Measurements from ENCODE around the gene LARP1B.
"Not testable (repeated sequence)": the region's sequence is repeated elsewhere in the genome, so short reads cannot be mapped to it uniquely, and the experiment has no call there.

The LARP1B gene
- total RNA-seq, result 23.6 to 32.3 (median 24.9) reads per million in 3 donors

DNA sequence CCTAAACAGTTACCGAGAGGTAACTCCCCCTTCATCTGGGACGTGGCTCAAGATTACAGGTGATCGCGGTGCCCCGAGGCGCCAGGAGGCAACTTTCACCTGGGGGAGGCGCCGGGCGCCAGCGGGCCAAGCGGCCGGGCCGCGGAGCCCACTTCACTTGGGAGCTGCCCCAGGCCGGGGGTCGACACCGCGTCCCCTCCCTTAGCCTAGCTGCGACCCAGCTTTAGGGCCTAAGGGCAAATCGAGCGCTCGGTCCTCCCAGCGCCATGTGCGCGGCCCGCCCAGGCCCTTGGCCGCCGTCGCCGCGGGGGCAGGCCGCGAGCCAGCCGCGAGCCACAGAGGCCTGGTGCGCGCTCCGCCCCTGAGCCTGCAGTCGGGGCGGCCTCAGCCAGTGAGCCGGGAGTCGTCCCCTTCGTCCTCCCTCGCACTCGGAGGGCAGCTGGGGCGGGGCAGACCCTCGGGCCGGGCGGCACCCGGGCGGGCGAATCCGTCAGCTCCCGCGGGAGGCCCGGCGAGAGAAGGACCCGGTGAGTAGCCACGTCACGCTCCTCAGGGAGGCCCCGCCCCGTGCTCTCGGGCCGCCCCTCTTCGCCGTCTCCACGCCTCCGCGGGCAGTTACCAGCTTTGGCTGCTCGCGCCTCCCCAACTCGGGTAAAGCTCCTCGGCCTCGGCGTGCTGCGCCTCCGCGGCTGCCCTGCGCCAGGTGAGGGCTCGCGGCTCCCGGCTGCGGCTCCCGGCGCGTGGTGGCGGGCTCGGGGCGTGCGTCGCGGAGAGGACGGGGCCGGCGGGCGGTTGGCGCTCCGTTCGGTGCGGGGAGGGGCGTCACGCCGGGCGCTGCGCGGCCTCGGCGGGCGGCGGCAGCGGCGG, at the start of gene LARP1B:
LARP1B (plus strand) TSS at position 614 of the 867 bp plus-strand sequence. CDS start 13,640 bp downstream, outside the sequence.
- H3K36me3 ChIP-seq (ENCODE audit: control insufficient read depth, insufficient read depth, low read length), result no peaks in the 10 kb centered on the region
- peak within 1 kb of the TSS; percentile 76 for H3K4me3 ChIP-seq (ENCODE audit: insufficient read depth, low read depth, low read length, poor library complexity, severe bottlenecking)
- peak; percentile 83 to 88 (median 87) for DNase-seq
- H3K4me1 ChIP-seq (ENCODE audit: control insufficient read depth, insufficient read depth, low read length, poor library complexity, severe bottlenecking), result peaks cover 13% of the 10 kb centered on the region
- peak within 1 kb of the TSS; percentile 83 for H3K27ac ChIP-seq (ENCODE audit: insufficient read depth, low read length, poor library complexity, severe bottlenecking)
- no peaks in the 10 kb centered on the region for H3K27me3 ChIP-seq (replicated peaks; ENCODE audit: control insufficient read depth, insufficient read depth, low read length, poor library complexity, severe bottlenecking)
- no peaks in the 10 kb centered on the region for H3K9me3 ChIP-seq (ENCODE audit: control insufficient read depth, low read length)

DNA sequence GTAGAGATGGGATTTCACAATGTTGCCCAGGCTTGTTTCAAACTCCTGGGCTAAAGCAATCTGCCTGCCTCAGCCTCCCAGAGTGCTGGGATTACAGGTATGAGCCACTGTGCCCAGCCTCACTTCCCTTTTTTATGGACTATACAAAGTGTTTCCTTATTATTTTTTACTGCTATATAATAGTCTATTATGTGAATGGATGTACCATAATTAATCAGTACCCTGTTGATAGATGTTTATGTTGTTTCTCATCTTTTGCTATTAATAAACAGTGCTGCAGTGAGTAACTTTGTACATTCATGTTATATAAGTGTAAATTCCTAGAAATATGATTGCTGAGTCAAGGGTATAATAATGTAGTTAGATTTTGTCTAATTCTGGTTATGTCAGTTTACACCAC, 35.8 kb upstream of the LARP1B start:
- no peak overlapping the region for H3K27ac ChIP-seq (ENCODE audit: insufficient read depth, low read length, poor library complexity, severe bottlenecking)
- no peaks in the 10 kb centered on the region for H3K27me3 ChIP-seq (replicated peaks; ENCODE audit: control insufficient read depth, insufficient read depth, low read length, poor library complexity, severe bottlenecking)
- DNase-seq, result no peak

DNA sequence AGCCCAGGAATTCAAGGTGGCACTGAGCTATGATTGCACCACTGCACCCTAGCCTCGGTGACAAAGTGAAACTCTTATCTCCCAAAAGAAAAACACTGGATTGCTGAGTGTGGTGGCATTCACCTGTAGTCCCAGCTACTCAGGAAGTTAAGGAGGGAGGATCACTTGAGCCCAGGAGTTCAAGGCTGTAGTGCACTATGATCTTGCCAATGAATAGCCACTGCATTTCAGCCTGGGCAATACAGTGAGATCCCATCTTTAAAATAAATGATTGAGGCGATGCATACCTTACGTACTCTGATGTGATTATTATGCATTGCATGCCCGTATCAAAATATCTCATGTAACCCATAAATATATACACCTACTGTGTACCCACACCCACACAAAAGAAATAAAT, 31.2 kb upstream of the LARP1B start:
- Histone ChIP-seq H3K4me3 (ENCODE audit: insufficient read depth, low read depth, low read length, poor library complexity, severe bottlenecking) (no peak overlapping the region), H3K27ac (ENCODE audit: insufficient read depth, low read length, poor library complexity, severe bottlenecking) (no peak overlapping the region), H3K27me3 (replicated peaks; ENCODE audit: control insufficient read depth, insufficient read depth, low read length, poor library complexity, severe bottlenecking) (no peaks in the 10 kb centered on the region), H3K36me3 (ENCODE audit: control insufficient read depth, insufficient read depth, low read length) (peaks cover 6% of the 10 kb centered on the region), H3K9me3 (ENCODE audit: control insufficient read depth, low read length) (no peaks in the 10 kb centered on the region), H3K4me1 (ENCODE audit: control insufficient read depth, insufficient read depth, low read length, poor library complexity, severe bottlenecking) (no peaks in the 10 kb centered on the region)
- no peak for DNase-seq

More for the DNA sequence above, 35.8 kb upstream of the LARP1B start:
- peaks cover 8% of the 10 kb centered on the region for H3K36me3 ChIP-seq (ENCODE audit: control insufficient read depth, insufficient read depth, low read length)
- H3K4me3 ChIP-seq (ENCODE audit: insufficient read depth, low read depth, low read length, poor library complexity, severe bottlenecking), result no peak overlapping the region
- H3K9me3 ChIP-seq (ENCODE audit: control insufficient read depth, low read length), result no peaks in the 10 kb centered on the region
- H3K4me1 ChIP-seq (ENCODE audit: control insufficient read depth, insufficient read depth, low read length, poor library complexity, severe bottlenecking), result no peaks in the 10 kb centered on the region

DNA sequence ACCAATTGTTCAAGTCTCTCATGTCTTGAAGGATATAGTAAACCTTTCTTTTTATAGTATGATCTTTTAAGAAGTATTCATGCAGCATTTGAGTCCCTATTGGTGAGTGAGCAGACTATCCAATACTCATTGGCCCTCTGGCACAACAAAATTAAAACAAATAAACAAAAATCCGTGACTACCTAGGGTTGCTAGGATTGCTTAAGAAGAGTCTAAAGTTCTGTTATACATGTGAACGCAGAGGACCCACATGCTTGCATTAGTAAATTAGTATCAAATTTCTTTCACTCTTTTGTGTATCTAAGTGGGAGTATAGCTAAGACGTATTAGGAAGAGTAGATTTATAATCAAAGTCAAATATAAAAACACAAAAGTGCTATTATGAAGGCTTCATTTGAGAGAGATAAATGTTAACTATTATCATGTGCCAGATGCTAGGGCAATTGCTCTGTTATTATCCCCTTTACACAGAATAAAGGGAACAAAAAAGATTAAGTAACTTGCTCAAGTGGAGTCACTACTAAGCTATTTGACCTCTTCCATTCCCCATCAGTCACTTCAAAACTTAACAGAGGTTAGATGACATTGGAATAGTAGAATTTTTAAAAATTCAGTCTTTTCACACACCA, 29.2 kb upstream of the LARP1B start:
- no peaks in the 10 kb centered on the region for H3K27me3 ChIP-seq (replicated peaks; ENCODE audit: control insufficient read depth, insufficient read depth, low read length, poor library complexity, severe bottlenecking)

DNA sequence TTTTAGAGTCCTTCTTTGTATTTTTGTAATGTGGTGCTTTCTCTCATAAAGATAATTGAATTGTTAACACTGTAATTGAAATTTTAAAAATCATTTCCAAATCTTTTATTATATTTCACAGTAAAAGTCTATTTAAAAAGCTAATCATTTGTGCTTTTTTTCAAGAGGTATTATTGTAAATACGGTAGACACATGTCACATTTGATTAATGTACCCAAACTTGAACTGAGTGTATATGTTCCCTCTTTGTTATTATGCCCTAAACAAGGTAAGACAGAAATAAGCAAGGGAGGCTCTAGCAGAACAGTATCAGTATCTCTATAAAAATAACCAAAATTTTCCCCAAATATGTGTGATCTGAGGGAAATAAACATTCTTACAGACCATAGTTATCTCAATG, 21.5 kb upstream of the LARP1B start:
- no peak for DNase-seq
- no peaks in the 10 kb centered on the region for H3K9me3 ChIP-seq (ENCODE audit: control insufficient read depth, low read length)
- H3K27me3 ChIP-seq (replicated peaks; ENCODE audit: control insufficient read depth, insufficient read depth, low read length, poor library complexity, severe bottlenecking), result no peaks in the 10 kb centered on the region
- H3K4me3 ChIP-seq (ENCODE audit: insufficient read depth, low read depth, low read length, poor library complexity, severe bottlenecking), result no peak overlapping the region
- H3K36me3 ChIP-seq (ENCODE audit: control insufficient read depth, insufficient read depth, low read length), result no peaks in the 10 kb centered on the region
- no peak overlapping the region for H3K27ac ChIP-seq (ENCODE audit: insufficient read depth, low read length, poor library complexity, severe bottlenecking)
- no peaks in the 10 kb centered on the region for H3K4me1 ChIP-seq (ENCODE audit: control insufficient read depth, insufficient read depth, low read length, poor library complexity, severe bottlenecking)

More for the DNA sequence above, 29.2 kb upstream of the LARP1B start:
- peaks cover 6% of the 10 kb centered on the region for H3K36me3 ChIP-seq (ENCODE audit: control insufficient read depth, insufficient read depth, low read length)
- H3K4me1 ChIP-seq (ENCODE audit: control insufficient read depth, insufficient read depth, low read length, poor library complexity, severe bottlenecking), result no peaks in the 10 kb centered on the region
- H3K4me3 ChIP-seq (ENCODE audit: insufficient read depth, low read depth, low read length, poor library complexity, severe bottlenecking), result no peak overlapping the region
- DNase-seq, result no peak
- no peaks in the 10 kb centered on the region for H3K9me3 ChIP-seq (ENCODE audit: control insufficient read depth, low read length)
- no peak overlapping the region for H3K27ac ChIP-seq (ENCODE audit: insufficient read depth, low read length, poor library complexity, severe bottlenecking)

DNA sequence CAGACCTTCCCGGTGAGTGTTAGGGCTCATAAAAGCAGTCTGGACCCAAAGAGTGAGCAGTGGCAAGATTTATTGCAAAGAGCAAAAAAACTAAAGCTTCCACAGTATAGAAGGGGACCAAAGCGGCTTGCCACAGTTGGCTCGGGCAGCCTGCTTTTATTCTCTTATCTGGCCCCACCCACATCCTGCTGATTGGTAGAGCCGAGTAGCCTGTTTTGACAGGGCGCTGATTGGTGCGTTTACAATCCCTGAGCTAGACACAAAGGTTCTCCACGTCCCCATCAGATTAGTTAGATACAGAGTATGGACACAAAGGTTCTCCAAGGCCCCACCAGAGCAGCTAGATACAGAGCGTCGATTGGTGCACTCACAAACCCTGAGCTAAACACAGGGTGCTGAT, 14.1 kb upstream of the LARP1B start:
- H3K36me3 ChIP-seq (ENCODE audit: control insufficient read depth, insufficient read depth, low read length); H3K4me1 ChIP-seq (ENCODE audit: control insufficient read depth, insufficient read depth, low read length, poor library complexity, severe bottlenecking); H3K9me3 ChIP-seq (ENCODE audit: control insufficient read depth, low read length); H3K27ac ChIP-seq (ENCODE audit: insufficient read depth, low read length, poor library complexity, severe bottlenecking); H3K27me3 ChIP-seq (replicated peaks; ENCODE audit: control insufficient read depth, insufficient read depth, low read length, poor library complexity, severe bottlenecking); DNase-seq; H3K4me3 ChIP-seq (ENCODE audit: insufficient read depth, low read depth, low read length, poor library complexity, severe bottlenecking): not testable (repeated sequence)

DNA sequence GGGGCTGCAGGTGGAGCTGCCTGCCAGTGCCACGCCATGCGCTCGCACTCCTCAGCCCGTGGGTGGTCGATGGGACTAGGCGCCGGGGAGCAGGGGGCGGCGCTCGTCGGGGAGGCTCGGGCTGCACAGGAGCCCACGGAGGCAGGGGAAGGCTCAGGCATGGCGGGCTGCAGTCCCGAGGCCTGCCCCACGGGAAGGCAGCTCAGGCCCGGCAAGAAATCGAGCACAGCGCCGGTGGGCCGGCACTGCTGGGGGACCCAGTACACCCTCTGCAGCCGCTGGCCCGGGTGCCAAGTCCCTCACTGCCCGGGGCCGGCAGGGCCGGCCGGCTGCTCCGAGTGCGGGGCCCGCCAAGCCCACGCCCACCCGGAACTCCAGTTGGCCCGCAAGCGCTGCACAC, 13.6 kb upstream of the LARP1B start:
- H3K27ac ChIP-seq (ENCODE audit: insufficient read depth, low read length, poor library complexity, severe bottlenecking); H3K9me3 ChIP-seq (ENCODE audit: control insufficient read depth, low read length): not testable (repeated sequence)

DNA sequence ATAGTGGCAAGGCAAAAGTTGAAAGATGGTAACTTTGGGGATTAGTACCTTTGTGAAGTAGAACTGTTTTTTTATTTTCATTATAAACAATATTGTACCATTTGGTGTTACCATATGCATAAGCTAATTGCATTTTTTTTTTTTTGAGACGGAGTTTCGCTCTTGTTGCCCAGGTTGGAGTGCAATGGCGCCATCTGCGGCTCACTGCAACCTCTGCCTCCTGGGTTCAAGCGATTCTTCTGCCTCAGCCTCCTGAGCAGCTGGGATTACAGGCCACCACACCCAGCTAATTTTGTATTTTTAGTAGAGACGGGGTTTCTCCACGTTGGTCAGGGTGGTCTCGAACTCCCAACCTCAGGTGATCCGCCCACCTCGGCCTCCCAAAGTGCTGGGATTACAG, 9.9 kb upstream of the LARP1B start:
- not testable (repeated sequence) for DNase-seq; H3K27ac ChIP-seq (ENCODE audit: insufficient read depth, low read length, poor library complexity, severe bottlenecking); H3K36me3 ChIP-seq (ENCODE audit: control insufficient read depth, insufficient read depth, low read length); H3K4me1 ChIP-seq (ENCODE audit: control insufficient read depth, insufficient read depth, low read length, poor library complexity, severe bottlenecking); H3K9me3 ChIP-seq (ENCODE audit: control insufficient read depth, low read length); H3K27me3 ChIP-seq (replicated peaks; ENCODE audit: control insufficient read depth, insufficient read depth, low read length, poor library complexity, severe bottlenecking); H3K4me3 ChIP-seq (ENCODE audit: insufficient read depth, low read depth, low read length, poor library complexity, severe bottlenecking)

More for the DNA sequence above, 13.6 kb upstream of the LARP1B start:
- not testable (repeated sequence) for H3K36me3 ChIP-seq (ENCODE audit: control insufficient read depth, insufficient read depth, low read length); H3K27me3 ChIP-seq (replicated peaks; ENCODE audit: control insufficient read depth, insufficient read depth, low read length, poor library complexity, severe bottlenecking); DNase-seq; H3K4me1 ChIP-seq (ENCODE audit: control insufficient read depth, insufficient read depth, low read length, poor library complexity, severe bottlenecking); H3K4me3 ChIP-seq (ENCODE audit: insufficient read depth, low read depth, low read length, poor library complexity, severe bottlenecking)

DNA sequence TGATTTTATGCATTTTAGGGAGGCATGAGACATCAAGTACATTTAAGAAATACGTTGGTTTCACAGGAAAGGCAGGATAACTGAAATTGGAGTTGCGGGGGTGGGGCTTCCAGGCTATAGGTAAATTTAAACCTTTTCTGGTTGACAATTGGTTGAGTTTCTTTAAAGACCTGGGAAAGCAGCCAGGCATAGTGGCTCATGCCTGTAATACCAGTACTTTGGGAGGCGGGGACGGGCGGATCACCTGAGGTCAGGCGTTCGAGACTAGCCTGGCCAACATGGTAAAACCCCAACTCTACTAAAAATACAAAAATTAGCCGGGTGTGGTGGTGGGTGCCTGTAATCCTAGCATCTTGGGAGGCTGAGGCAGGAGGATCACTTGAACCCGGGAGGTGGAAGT, 6.2 kb upstream of the LARP1B start:
- not testable (repeated sequence) for H3K4me3 ChIP-seq (ENCODE audit: insufficient read depth, low read depth, low read length, poor library complexity, severe bottlenecking); H3K36me3 ChIP-seq (ENCODE audit: control insufficient read depth, insufficient read depth, low read length); DNase-seq; H3K9me3 ChIP-seq (ENCODE audit: control insufficient read depth, low read length); H3K4me1 ChIP-seq (ENCODE audit: control insufficient read depth, insufficient read depth, low read length, poor library complexity, severe bottlenecking); H3K27me3 ChIP-seq (replicated peaks; ENCODE audit: control insufficient read depth, insufficient read depth, low read length, poor library complexity, severe bottlenecking); H3K27ac ChIP-seq (ENCODE audit: insufficient read depth, low read length, poor library complexity, severe bottlenecking)

Measured in effector memory CD4-positive, alpha-beta T cell (primary cell).